Measurements from ENCODE around the gene GJA4.
"Not testable (repeated sequence)": the region's sequence is repeated elsewhere in the genome, so short reads cannot be mapped to it uniquely, and the experiment has no call there.

The GJA4 gene

DNA sequence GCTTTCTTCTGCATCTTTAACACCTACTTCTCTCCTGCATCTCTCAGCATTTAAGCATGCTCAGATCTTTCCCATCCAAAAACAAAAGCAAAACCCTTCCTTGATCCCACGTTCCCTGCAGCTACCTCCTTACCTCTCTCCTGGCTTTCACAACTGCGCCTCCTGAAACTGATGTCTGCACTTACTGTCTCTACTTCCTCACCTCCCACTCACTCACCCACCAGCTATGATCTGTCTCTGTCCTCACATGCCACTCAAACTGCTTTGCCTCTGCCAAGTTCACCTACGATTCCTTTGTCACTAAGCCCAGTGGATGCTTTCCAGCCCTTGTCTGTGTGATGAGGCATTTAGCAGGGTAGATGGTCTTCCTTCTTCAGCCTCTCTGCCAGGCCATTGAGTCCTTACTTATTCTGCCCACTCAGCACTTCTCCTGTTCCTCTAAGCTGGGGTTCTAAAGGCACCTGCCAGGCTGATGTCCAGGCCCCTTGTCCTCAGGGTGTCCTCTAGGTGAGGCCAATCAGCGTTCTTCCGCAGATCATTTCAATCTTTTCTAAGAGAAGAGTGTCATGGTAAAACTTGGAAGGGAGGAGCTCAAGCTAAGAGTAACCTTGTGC, 21.8 kb upstream of the GJA4 start:
- Histone ChIP-seq H3K9me3 (replicated peaks in 1 of 2; ENCODE audit: control insufficient read depth in 2 of 2, insufficient read depth in 1 of 2, low read depth in 1 of 2, low read length in 2 of 2) (no peaks in the 10 kb centered on the region), H3K14ac (ENCODE audit: low read length) (no peak overlapping the region), H2BK5ac (ENCODE audit: low read length) (no peak overlapping the region), H2AK5ac (ENCODE audit: low read depth, low read length) (no peak overlapping the region), H3K4me2 (ENCODE audit: insufficient read depth, low read length, poor library complexity, severe bottlenecking) (no peak overlapping the region), H2BK120ac (ENCODE audit: low read depth, low read length) (no peak overlapping the region), H3K36me3 (replicated peaks in 1 of 2; ENCODE audit: control insufficient read depth in 2 of 2, insufficient read depth in 2 of 2, low read length in 2 of 2) (no peaks in the 10 kb centered on the region), H3K27me3 (ENCODE audit: control insufficient read depth in 3 of 3, insufficient read depth in 3 of 3, low read depth in 1 of 3, low read length in 3 of 3) (peaks cover 0 to 26% (median 2%) of the 10 kb centered on the region in 3 experiments), H2BK15ac (ENCODE audit: low read length) (no peak overlapping the region), H3K23ac (ENCODE audit: low read depth, low read length, poor library complexity) (no peak overlapping the region), H4K8ac (ENCODE audit: low read depth, low read length) (no peak overlapping the region), H3K4ac (ENCODE audit: low read length) (no peak overlapping the region), H3K4me3 (ENCODE audit: low read length in 2 of 2) (no peak overlapping the region), H3K4me1 (ENCODE audit: control insufficient read depth in 2 of 2, insufficient read depth in 1 of 2, low read depth in 1 of 2, low read length in 2 of 2) (no peaks in the 10 kb centered on the region), H2AFZ (ENCODE audit: low read length) (no peak overlapping the region), H2BK12ac (ENCODE audit: low read length) (no peak overlapping the region), H3K79me1 (ENCODE audit: low read depth, low read length) (no peaks in the 10 kb centered on the region), H3K9ac (ENCODE audit: low read depth, low read length, poor library complexity) (no peak overlapping the region), H3K27ac (replicated peaks; ENCODE audit: low read length) (no peak overlapping the region), H3K18ac (ENCODE audit: low read length) (no peak overlapping the region), H4K91ac (ENCODE audit: low read depth, low read length, poor library complexity) (no peak overlapping the region)
- WGBS, 2 donors (ENCODE audit: extremely low coverage in 2 of 2, insufficient read length in 2 of 2, insufficient replicate concordance in 1 of 2) = no CpG with 5 or more reads among the region's 5 CpGs
- no peak for DNase-seq (ENCODE audit: low spot score)

DNA sequence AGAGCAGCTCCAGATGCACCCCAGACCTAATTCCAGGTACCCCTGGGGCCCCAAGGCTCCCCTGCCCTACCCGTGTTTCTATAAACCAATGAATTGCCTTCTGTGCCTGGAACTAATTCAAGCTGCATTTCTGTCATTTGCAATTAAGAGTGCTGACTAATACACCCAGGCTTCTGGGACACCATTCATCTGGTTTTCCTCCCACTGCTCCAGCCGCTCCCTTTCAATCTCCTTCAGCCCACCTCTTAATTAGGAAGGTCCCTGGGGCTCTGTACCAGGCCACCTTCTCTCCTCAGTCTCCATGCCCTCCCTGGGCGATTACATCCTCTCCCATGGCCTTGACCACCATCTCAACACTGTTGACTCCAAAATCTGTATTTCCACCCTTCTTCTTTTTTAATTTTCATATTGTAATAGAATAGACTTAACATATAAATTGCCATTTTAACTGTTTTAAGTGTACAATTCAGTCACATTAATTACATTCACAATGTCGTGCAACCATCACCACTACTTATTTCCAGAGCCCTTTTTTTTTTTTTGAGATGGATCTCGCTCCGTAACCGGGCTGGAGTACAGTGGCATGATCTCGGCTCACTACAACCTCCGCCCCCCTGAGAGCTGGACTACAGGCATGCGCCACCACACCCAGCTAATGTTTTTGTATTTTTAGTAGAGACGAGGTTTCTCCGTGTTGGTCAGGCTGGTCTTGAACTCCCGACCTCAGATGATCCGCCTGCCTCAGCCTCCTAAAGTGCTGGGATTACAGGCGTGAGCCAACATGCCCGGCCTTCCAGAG, 21.0 kb upstream of the GJA4 start:
- H3K79me1 ChIP-seq (ENCODE audit: low read depth, low read length) = no peaks in the 10 kb centered on the region
- H2BK12ac ChIP-seq (ENCODE audit: low read length) = no peak overlapping the region
- H3K27ac ChIP-seq (replicated peaks; ENCODE audit: low read length) = no peak overlapping the region
- H3K27me3 ChIP-seq (ENCODE audit: control insufficient read depth in 3 of 3, insufficient read depth in 3 of 3, low read depth in 1 of 3, low read length in 3 of 3) = peaks cover 0 to 34% (median 2%) of the 10 kb centered on the region in 3 experiments
- no CpG with 5 or more reads among the region's 16 CpGs for WGBS, 2 donors (ENCODE audit: extremely low coverage in 2 of 2, insufficient read length in 2 of 2, insufficient replicate concordance in 1 of 2)
- H3K18ac ChIP-seq (ENCODE audit: low read length) = no peak overlapping the region
- no peak overlapping the region for H3K4me3 ChIP-seq (ENCODE audit: low read length in 2 of 2)
- H2BK15ac ChIP-seq (ENCODE audit: low read length) = no peak overlapping the region
- H4K8ac ChIP-seq (ENCODE audit: low read depth, low read length) = no peak overlapping the region
- H3K23ac ChIP-seq (ENCODE audit: low read depth, low read length, poor library complexity) = no peak overlapping the region
- H2BK120ac ChIP-seq (ENCODE audit: low read depth, low read length) = no peak overlapping the region
- H3K14ac ChIP-seq (ENCODE audit: low read length) = no peak overlapping the region
- H3K36me3 ChIP-seq (replicated peaks in 1 of 2; ENCODE audit: control insufficient read depth in 2 of 2, insufficient read depth in 2 of 2, low read length in 2 of 2) = no peaks in the 10 kb centered on the region
- H3K9ac ChIP-seq (ENCODE audit: low read depth, low read length, poor library complexity) = no peak overlapping the region
- H2BK5ac ChIP-seq (ENCODE audit: low read length) = no peak overlapping the region
- no peak for DNase-seq (ENCODE audit: low spot score)
- H2AFZ ChIP-seq (ENCODE audit: low read length) = no peak overlapping the region
- H3K9me3 ChIP-seq (replicated peaks in 1 of 2; ENCODE audit: control insufficient read depth in 2 of 2, insufficient read depth in 1 of 2, low read depth in 1 of 2, low read length in 2 of 2) = no peaks in the 10 kb centered on the region
- no peaks in the 10 kb centered on the region for H3K4me1 ChIP-seq (ENCODE audit: control insufficient read depth in 2 of 2, insufficient read depth in 1 of 2, low read depth in 1 of 2, low read length in 2 of 2)
- no peak overlapping the region for H2AK5ac ChIP-seq (ENCODE audit: low read depth, low read length)
- H3K4ac ChIP-seq (ENCODE audit: low read length) = no peak overlapping the region
- H3K4me2 ChIP-seq (ENCODE audit: insufficient read depth, low read length, poor library complexity, severe bottlenecking) = no peak overlapping the region
- no peak overlapping the region for H4K91ac ChIP-seq (ENCODE audit: low read depth, low read length, poor library complexity)

DNA sequence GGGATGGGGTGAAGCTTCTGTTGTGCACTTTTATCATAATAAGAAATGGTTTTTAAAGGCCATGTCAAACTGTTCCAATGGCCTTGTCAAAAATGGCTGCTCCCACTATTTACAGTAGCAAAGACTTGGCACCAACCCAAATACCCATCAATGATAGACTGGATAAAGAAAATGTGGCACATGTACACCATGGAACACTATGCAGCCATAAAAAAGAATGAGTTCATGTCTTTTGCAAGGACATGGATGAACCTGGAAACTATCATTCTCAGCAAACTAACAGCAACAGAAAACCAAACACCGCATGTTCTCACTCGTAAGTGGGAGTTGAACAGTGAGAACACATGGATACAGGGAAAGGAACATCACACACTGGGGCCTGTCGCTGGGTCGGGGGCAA, 19.7 kb upstream of the GJA4 start:
- H3K4me1 ChIP-seq (ENCODE audit: control insufficient read depth in 2 of 2, insufficient read depth in 1 of 2, low read depth in 1 of 2, low read length in 2 of 2); H3K4ac ChIP-seq (ENCODE audit: low read length); H3K4me2 ChIP-seq (ENCODE audit: insufficient read depth, low read length, poor library complexity, severe bottlenecking); H3K18ac ChIP-seq (ENCODE audit: low read length); H4K91ac ChIP-seq (ENCODE audit: low read depth, low read length, poor library complexity); H3K36me3 ChIP-seq (replicated peaks in 1 of 2; ENCODE audit: control insufficient read depth in 2 of 2, insufficient read depth in 2 of 2, low read length in 2 of 2); H2BK15ac ChIP-seq (ENCODE audit: low read length); H3K23ac ChIP-seq (ENCODE audit: low read depth, low read length, poor library complexity); H2BK120ac ChIP-seq (ENCODE audit: low read depth, low read length); H2AFZ ChIP-seq (ENCODE audit: low read length); H3K14ac ChIP-seq (ENCODE audit: low read length); H3K4me3 ChIP-seq (ENCODE audit: low read length in 2 of 2); H3K27ac ChIP-seq (replicated peaks; ENCODE audit: low read length); H3K9ac ChIP-seq (ENCODE audit: low read depth, low read length, poor library complexity); H4K8ac ChIP-seq (ENCODE audit: low read depth, low read length); H2AK5ac ChIP-seq (ENCODE audit: low read depth, low read length); H2BK12ac ChIP-seq (ENCODE audit: low read length); H3K79me1 ChIP-seq (ENCODE audit: low read depth, low read length); H2BK5ac ChIP-seq (ENCODE audit: low read length); DNase-seq (ENCODE audit: low spot score); H3K9me3 ChIP-seq (replicated peaks in 1 of 2; ENCODE audit: control insufficient read depth in 2 of 2, insufficient read depth in 1 of 2, low read depth in 1 of 2, low read length in 2 of 2): not testable (repeated sequence)
- WGBS, 2 donors (ENCODE audit: extremely low coverage in 2 of 2, insufficient read length in 2 of 2, insufficient replicate concordance in 1 of 2) = no CpG with 5 or more reads among the region's 4 CpGs
- H3K27me3 ChIP-seq (ENCODE audit: control insufficient read depth in 3 of 3, insufficient read depth in 3 of 3, low read depth in 1 of 3, low read length in 3 of 3) = peaks cover 0 to 41% (median 2%) of the 10 kb centered on the region in 3 experiments

DNA sequence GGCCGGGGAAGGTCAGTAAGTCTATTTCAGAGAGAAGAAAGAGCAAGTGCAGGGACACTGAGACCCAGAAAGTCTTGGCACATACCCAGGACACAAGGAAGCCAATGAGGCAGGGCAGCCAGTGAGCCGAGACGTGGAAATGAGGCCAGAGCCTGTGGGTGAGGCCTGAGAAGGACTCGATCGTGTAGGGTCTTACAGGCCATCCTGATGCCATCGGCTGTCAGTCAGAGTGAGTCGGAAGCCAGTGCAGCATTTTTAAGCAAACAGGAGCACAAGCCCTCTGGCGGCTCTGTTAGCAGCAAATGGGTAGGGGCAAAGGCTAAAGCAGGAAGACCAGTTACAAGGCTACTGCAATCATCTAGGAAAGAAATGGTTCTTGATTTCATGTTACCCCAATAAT, 17.8 kb upstream of the GJA4 start:
- no peak overlapping the region for H3K18ac ChIP-seq (ENCODE audit: low read length)
- H3K14ac ChIP-seq (ENCODE audit: low read length) = no peak overlapping the region
- no peak overlapping the region for H3K4ac ChIP-seq (ENCODE audit: low read length)
- H4K91ac ChIP-seq (ENCODE audit: low read depth, low read length, poor library complexity) = no peak overlapping the region
- DNase-seq (ENCODE audit: low spot score) = no peak
- H2BK5ac ChIP-seq (ENCODE audit: low read length) = no peak overlapping the region
- no peaks in the 10 kb centered on the region for H3K36me3 ChIP-seq (replicated peaks in 1 of 2; ENCODE audit: control insufficient read depth in 2 of 2, insufficient read depth in 2 of 2, low read length in 2 of 2)
- peaks cover 0 to 51% (median 7%) of the 10 kb centered on the region in 3 experiments for H3K27me3 ChIP-seq (ENCODE audit: control insufficient read depth in 3 of 3, insufficient read depth in 3 of 3, low read depth in 1 of 3, low read length in 3 of 3)
- no CpG with 5 or more reads among the region's 8 CpGs for WGBS, 2 donors (ENCODE audit: extremely low coverage in 2 of 2, insufficient read length in 2 of 2, insufficient replicate concordance in 1 of 2)
- no peaks in the 10 kb centered on the region for H3K4me1 ChIP-seq (ENCODE audit: control insufficient read depth in 2 of 2, insufficient read depth in 1 of 2, low read depth in 1 of 2, low read length in 2 of 2)
- no peak overlapping the region for H2AFZ ChIP-seq (ENCODE audit: low read length)
- H3K4me3 ChIP-seq (ENCODE audit: low read length in 2 of 2) = no peak overlapping the region
- no peak overlapping the region for H3K4me2 ChIP-seq (ENCODE audit: insufficient read depth, low read length, poor library complexity, severe bottlenecking)
- H3K23ac ChIP-seq (ENCODE audit: low read depth, low read length, poor library complexity) = no peak overlapping the region
- no peaks in the 10 kb centered on the region for H3K79me1 ChIP-seq (ENCODE audit: low read depth, low read length)
- H3K9ac ChIP-seq (ENCODE audit: low read depth, low read length, poor library complexity) = no peak overlapping the region
- no peak overlapping the region for H2BK120ac ChIP-seq (ENCODE audit: low read depth, low read length)
- H2AK5ac ChIP-seq (ENCODE audit: low read depth, low read length) = no peak overlapping the region
- no peak overlapping the region for H2BK12ac ChIP-seq (ENCODE audit: low read length)
- no peak overlapping the region for H2BK15ac ChIP-seq (ENCODE audit: low read length)
- no peak overlapping the region for H4K8ac ChIP-seq (ENCODE audit: low read depth, low read length)
- H3K27ac ChIP-seq (replicated peaks; ENCODE audit: low read length) = no peak overlapping the region
- H3K9me3 ChIP-seq (replicated peaks in 1 of 2; ENCODE audit: control insufficient read depth in 2 of 2, insufficient read depth in 1 of 2, low read depth in 1 of 2, low read length in 2 of 2) = no peaks in the 10 kb centered on the region

All from neuronal stem cell (in vitro differentiated cells).